B cell (primary cell): ENCODE measurements around the gene AGBL3.

Source experiments
- EZH2 ChIP-seq: IDR thresholded peaks from 2 replicates; pipeline ENCODE4 v1.6.1; 2012; ENCODE audit warnings: borderline replicate concordance, low read depth, mild to moderate bottlenecking, moderate library complexity, low read length; ENCODE audit not compliant: insufficient read depth, poor library complexity, severe bottlenecking
- TF ChIP-seq, protein P1 (sequence below): fragments of 200-600 bp; IDR thresholded peaks from one replicate; pipeline ENCODE4 v1.8.0; 2022; ENCODE audit warnings: antibody characterized with exemption, mild to moderate bottlenecking

GRCh38 chr7:134941185-134941900 lies 45.0 kb upstream of the AGBL3 start:
- TF ChIP-seq, protein P1, sequence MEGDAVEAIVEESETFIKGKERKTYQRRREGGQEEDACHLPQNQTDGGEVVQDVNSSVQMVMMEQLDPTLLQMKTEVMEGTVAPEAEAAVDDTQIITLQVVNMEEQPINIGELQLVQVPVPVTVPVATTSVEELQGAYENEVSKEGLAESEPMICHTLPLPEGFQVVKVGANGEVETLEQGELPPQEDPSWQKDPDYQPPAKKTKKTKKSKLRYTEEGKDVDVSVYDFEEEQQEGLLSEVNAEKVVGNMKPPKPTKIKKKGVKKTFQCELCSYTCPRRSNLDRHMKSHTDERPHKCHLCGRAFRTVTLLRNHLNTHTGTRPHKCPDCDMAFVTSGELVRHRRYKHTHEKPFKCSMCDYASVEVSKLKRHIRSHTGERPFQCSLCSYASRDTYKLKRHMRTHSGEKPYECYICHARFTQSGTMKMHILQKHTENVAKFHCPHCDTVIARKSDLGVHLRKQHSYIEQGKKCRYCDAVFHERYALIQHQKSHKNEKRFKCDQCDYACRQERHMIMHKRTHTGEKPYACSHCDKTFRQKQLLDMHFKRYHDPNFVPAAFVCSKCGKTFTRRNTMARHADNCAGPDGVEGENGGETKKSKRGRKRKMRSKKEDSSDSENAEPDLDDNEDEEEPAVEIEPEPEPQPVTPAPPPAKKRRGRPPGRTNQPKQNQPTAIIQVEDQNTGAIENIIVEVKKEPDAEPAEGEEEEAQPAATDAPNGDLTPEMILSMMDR, result no peak
- no peak for TF ChIP-seq EZH2
